ENCODE data around the gene DNAH11.
"Not testable (repeated sequence)": the region's sequence is repeated elsewhere in the genome, so short reads cannot be mapped to it uniquely, and the experiment has no call there.

The DNAH11 gene

GRCh38 chr7:21542891-21543527 is at the start of gene DNAH11:
Gene DNAH11 (plus strand): TSS chr7:21543039. CDS start chr7:21543246, 207 bp downstream.
- DNase-seq: no peak

GRCh38 chr7:21495731-21496130 is 47.1 kb upstream of the DNAH11 start:
- DNase-seq: no peak

GRCh38 chr7:21497072-21497471 is 45.8 kb upstream of the DNAH11 start:
- DNase-seq: no peak

GRCh38 chr7:21500117-21500832 is 42.6 kb upstream of the DNAH11 start:
- no peak for DNase-seq

GRCh38 chr7:21504021-21504420 is 38.8 kb upstream of the DNAH11 start:
- peak; percentile 7 for DNase-seq

GRCh38 chr7:21507627-21508343 is 35.1 kb upstream of the DNAH11 start:
- DNase-seq: no peak

- no peak for DNase-seq
Observed at GRCh38 chr7:21508538-21508937, 34.3 kb upstream of the DNAH11 start.

- DNase-seq: no peak
Observed at GRCh38 chr7:21514062-21514461, 28.8 kb upstream of the DNAH11 start.

GRCh38 chr7:21524680-21525079 is 18.2 kb upstream of the DNAH11 start:
- no peak for DNase-seq

GRCh38 chr7:21526007-21526406 is 16.8 kb upstream of the DNAH11 start:
- no peak for DNase-seq

- no peak for DNase-seq
Observed at GRCh38 chr7:21526448-21526847, 16.4 kb upstream of the DNAH11 start.

GRCh38 chr7:21532485-21532884 is 10.4 kb upstream of the DNAH11 start:
- not testable (repeated sequence) for DNase-seq

GRCh38 chr7:21533646-21534045 is 9.2 kb upstream of the DNAH11 start:
- not testable (repeated sequence) for DNase-seq

- not testable (repeated sequence) for DNase-seq
Observed at GRCh38 chr7:21536445-21537118, 6.3 kb upstream of the DNAH11 start.

- no peak for DNase-seq
Observed at GRCh38 chr7:21538936-21539495, 3.8 kb upstream of the DNAH11 start.

GRCh38 chr7:21543528-21544302 is 876 bp downstream of the DNAH11 start:
- peak; percentile 69 for DNase-seq

- no peak for DNase-seq
Observed at GRCh38 chr7:21544303-21544656, 1.4 kb downstream of the DNAH11 start.

GRCh38 chr7:21544715-21545114 is 1.9 kb downstream of the DNAH11 start:
- DNase-seq: peak; percentile 66

- DNase-seq: no peak
Observed at GRCh38 chr7:21547501-21547900, 4.7 kb downstream of the DNAH11 start.

- no peak for DNase-seq
Observed at GRCh38 chr7:21548491-21548890, 5.7 kb downstream of the DNAH11 start.

GRCh38 chr7:21550076-21550475 is 7.2 kb downstream of the DNAH11 start:
- DNase-seq: no peak

- no peak for DNase-seq
Observed at GRCh38 chr7:21550821-21551531, 8.1 kb downstream of the DNAH11 start.

All from NCI-H1105 (cell line).